GM12801 (cell line): ENCODE measurements around the gene USP35.

ENCODE experiments used
- CTCF ChIP-seq: IDR thresholded peaks from one replicate; pipeline ENCODE4 v1.5.1; 2011; ENCODE audit warnings: control low read depth; ENCODE audit not compliant: insufficient read length; ENCODE audit errors: extremely low read depth

Gene USP35

DNA sequence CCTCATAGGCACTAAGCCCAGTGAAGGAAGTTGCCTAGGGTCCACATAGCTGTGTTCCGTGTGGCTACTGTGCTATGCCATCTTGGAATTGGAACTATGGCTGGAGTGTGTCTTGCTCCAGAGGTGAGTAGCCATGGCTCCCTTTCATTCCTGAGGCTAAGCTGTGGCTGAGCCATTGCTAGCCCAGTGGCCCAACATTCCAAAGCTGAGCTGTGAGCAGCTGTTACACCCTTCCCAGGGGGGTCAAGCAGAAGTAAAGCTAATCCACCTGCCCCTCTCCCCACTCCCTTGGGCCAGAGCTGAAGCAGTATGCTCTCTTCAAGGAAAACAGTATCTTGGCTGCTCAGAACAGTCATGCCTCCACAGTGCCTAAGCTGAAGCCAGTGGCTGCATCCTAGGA is 51.1 kb downstream of the USP35 start:
- no peak for TF ChIP-seq CTCF

DNA sequence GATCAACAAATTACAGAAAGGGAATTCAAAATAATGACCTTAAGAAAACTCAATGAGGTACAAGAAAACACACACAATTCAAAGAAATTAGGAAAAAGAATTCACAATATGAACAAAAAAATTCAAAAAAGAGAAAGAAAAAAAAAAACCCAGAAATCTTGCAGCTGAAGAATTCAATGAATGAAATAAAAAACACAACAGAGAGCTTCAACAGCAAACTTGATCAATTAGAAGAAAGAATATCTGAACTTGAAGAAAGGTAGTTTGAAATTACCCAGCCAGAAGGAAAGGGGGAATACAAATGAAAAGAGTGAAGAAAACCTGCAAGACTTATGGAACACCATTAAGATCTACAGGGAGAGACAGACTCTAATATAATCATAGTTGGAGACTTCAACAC is 52.8 kb downstream of the USP35 start:
- TF ChIP-seq CTCF = no peak

GRCh38 chr11:78244080-78244479 is 55.4 kb downstream of the USP35 start:
- TF ChIP-seq CTCF = no peak

- TF ChIP-seq CTCF = no peak
Observed at GRCh38 chr11:78244546-78245255, 56.0 kb downstream of the USP35 start.

DNA sequence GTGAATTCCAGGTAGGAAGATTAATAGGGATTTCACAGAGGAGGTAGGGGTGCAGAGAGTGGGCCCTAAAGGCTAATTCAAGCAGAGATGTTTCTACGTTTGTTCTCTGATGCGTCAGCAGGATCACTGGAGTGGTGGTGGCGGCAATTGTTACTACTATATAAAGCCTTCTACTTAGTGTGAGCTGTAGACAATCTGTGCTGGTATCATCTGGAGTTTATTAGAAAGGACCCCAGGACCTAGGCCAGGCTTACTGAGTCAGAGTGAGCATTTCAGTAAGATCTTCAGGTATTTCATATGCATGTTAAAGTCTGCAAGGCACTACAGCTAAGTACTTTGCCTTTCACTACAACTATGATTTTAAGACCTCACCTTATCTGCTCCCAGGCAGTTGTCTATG is 59.5 kb downstream of the USP35 start:
- no peak for TF ChIP-seq CTCF

DNA sequence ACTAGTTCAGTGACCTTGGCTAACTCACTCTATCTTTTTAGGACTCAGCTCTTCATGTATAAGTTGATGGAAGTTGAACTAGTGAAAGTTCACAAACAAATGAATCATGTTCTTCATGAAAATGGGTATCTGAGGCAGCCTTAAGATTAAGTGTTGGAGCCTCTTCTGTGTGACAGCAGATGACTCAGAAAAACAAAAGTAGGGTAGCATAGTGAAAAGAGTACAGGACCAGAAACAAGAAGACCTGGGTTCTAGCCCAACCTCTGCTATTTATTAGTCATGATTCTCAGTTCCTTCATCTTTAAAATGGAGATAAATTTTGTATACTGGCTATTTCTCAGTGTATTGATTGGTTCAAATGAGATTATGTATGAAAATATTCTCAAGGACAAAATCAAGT is 60.2 kb downstream of the USP35 start:
- TF ChIP-seq CTCF = no peak

GRCh38 chr11:78250099-78250498 is 61.4 kb downstream of the USP35 start:
- TF ChIP-seq CTCF = no peak
